ENCODE results near the gene MBP.

The MBP gene

DNA sequence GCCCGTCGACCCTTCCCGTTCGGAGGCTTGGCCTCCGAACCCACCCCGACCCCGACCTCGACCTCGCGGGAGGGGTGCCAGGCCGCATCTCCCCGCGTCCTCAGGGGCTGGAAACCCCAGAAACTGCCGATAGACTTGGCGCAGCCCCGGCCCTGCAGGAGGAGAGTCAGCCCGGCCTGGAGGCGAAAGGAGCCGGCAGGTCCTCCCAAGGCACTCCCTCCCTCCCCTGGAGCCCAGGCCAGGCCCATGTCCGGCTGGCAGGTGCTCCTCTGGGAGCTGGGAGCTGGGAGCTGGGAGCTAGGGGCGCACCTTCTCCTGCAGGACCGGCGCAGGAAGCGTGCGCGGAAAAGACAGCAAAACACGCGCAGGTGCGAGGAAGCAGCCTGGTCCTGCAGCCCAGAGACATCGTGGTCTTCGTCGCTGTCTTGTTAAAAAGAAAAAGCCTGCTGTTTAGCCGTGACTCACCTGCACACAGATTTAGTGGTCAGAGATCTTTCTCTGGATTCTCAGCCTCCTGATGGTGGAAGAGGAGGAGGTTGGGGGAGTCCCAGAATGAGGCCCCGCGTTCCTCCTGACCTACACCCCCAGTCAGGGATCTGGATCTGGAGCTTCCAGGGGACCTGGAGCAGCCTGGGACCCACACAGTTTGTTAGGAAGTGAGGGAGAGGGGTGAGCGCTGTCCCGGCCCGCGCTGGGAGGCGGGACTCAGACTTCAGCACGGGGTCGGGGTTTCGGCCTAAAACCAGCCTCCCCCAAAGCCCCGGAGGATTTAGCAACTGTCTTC lies 660 bp upstream of the MBP start:
- no peak for DNase-seq

DNA sequence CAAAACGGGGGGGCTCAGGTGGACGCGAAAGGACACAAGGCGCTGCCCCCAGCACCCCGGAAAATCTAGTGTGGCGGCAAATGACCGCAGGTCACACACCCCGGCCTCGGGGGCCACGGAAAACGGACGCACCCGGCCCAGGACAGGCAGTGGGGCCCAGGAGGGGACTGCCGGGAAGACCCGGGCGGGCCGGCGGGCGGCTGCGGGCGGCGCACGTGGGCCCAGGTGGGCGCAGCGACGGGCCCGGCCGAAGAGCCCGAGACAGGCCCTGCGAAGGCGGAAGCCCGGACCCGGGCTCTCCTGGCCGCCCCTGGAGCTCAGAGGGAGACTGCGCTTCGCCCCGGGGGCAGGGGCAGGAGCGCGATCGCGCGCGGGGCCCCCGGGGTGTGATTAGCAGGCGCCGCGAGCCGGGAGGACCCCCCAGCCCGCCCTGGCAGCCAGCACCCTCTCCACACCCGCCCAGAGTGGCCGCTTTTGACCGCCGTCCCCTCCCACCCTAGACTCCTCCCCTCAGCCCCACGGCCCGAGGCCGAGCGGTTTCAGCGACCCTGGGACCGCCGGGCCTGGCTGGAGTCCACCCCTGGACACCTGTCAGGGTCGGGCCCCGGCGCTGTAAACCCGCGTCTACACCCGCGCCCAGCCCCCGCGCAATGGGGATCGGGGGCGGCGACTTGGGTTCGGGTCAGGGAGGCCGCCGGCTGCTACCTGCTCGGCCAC lies 773 bp downstream of the MBP start:
- DNase-seq, result no peak

DNA sequence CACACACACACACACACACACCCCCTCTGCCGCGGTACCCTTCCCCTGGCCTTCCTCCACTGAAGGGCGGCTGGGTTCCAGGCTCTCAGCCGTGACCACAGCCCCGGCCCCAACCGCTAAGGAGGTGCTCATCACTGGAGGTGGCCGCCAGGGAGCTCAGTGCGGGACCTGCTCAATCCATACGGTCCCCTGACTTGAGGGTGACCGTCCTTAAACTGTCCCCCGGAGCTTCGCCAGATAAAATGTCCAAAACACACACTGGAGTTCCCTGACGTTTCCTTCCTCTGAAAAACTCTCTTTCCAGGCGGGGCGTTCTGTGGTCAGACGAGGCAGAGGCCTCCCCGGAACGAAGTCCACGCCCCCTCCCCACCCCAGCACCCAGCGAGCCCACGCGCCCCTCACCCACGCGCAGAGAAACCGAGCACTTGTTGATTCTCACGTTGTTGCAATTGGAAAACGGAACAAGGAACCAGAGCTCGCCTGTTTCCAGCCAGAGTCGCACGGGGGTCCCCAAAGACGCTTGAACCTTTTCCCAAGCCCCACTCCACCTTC lies 1.4 kb downstream of the MBP start:
- no peak for DNase-seq

DNA sequence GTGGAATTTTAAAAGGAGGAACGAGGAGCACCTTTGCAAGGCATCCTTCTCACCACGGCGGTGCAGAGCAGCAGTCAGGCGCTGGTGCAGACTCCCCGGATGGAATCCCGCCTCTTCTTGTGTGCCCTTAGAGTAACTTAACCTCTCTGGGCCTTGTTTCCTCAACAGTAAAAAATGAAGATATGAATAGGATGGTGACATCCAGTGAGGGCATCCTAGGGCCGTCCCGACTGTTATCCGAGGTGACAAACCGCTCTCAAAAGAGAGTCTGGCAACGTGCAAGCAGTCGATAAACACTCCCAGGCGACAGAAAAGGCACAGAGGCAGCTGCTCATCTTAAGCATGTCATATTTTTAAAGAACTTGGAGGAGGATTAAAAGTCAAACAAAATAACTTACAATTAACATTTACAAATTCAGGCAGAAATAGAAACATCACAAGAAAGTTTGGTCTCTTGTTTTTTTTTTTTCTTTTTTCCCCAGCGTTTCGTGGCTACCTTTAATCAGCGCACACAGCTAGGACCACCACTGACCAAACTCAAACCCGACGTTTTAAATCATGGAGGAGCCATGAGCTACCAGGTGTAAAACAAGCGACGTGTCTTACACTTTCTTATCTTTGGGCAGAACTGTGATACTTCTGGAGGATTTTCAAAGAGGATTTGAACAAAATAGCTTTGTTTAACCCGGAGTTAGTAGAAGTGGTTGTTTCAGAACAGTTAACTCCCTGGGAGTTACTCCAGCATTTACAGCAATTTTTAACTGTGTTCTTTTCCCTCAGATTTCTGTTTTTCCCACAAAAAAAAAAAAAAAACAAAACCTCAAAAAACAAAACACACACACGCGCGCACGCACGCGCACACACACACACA lies 2.1 kb downstream of the MBP start:
- DNase-seq, result no peak

DNA sequence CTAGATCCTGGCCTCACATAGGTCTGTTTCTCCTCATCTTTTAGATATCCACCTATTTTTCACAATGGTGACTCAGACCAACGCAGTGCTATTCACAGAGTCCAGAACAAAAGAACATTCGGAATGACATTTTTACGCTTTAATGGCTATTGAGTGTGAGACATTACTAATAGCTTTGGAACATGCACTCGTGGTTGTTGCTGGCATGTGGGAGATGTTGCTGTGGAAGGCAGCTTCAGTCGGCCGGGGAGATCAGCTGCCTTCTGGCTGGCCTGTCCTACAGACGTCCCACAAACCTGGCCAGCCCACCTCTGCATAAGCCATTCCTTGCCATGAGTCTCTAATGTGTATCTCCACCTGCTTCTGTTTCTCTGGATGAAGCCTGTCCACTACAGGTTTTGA lies 3.4 kb downstream of the MBP start:
- no peak for DNase-seq

DNA sequence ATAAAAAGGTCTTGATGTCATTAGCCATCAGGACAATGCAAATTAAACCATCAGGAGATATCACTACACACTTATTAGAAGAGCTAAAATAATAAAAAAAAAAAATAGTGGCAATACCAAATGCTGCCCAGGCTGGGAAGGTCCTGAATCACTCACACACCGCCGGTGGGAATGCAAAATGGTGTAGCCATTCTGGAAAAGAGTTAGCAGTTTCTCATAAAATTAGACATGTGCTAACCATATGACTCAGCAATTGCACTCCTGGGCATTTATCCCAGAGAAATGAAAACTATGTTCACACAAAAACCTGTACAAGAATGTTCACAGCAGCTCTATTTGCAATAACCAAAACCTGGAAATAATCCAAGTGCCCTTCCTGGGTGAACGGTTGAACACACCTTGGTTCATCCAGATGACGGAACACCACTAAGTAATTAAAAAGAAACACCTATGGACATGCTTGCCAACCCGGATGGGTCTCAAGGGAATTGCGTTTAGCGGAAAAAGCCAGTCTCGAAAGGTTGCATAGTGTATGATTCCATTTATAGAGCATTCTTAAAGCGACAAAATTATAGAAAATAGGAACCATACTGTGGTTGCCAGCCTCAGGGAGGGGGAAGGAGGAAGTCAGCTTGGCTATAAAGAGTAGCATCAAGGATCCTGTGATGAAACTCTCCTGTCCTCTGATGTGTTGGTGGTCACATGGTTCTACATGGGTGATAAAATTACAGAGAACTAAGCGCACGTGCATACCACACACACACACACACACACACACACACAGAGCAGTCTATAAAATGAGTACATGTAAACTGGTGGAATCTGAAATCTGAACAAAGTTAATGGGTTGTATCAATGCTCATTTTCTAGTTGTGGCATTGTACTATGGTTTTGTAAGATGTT lies 4.6 kb downstream of the MBP start:
- DNase-seq, result peak; percentile 58

DNA sequence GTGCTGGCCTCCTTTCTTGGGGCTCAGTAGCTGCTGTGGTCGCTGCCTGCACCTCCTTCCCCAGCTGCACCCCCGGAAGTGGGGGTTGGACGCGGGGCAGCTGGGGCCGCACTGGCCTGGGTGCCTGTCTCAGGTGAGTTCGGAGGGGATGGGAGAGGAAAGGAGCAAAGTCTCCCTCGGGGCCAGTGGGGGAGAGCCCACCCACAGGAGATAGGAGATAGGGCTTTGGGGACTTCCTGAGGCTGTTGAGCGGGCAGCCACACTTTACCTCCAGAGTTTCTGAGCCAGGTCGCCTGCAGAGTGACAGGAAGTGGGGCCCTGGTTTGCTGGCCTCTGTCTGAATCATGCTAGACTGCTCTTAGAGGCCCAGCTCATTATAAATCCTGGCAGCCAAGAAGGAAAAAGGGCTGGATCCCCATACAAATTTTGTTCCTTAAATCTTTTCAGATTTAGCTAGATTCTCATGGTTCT lies 8.1 kb downstream of the MBP start:
- DNase-seq, result no peak

DNA sequence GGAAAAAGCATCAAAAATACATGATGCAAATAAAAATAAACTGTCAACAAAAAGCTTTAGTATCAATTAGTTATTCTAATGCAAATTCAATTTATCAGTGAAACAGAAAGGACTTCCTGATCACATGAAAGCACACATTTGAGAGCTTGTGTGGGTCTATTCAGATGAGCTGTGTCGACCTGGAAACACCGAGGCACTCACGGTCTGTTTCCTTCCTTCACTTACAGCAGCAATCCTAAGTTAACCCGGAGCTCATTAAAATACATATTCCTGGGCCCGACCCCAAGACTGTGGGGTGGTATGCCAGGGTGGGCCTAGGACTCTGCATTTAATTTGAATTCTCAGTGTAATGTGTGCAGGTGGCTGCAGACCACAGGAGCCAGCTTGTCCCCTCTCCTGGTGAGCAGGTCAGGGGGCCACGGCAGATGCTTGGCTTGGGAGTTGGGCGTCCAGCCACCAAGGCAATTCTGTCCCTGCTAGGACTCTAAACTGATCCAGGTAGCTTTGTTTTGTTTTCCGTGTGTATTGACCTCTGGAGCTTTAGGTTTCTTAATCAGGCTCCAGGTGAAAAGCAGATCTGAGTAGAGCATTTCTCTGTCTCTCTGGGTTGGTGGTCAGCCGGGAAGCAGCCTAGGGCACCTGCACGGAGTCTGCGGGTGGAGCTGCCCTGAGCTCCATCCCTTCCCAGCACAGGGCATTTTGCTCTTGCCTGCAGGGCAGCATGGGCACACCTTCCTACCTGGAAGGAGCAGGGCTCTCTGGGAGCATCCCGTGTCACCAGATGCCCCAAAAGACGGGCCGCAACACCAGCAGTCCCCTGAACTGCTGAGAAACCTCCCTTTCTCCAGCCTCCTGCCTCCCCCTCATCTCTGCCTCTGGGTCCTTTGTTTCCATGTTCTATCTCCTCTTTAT lies 9.0 kb downstream of the MBP start:
- no peak for DNase-seq

DNA sequence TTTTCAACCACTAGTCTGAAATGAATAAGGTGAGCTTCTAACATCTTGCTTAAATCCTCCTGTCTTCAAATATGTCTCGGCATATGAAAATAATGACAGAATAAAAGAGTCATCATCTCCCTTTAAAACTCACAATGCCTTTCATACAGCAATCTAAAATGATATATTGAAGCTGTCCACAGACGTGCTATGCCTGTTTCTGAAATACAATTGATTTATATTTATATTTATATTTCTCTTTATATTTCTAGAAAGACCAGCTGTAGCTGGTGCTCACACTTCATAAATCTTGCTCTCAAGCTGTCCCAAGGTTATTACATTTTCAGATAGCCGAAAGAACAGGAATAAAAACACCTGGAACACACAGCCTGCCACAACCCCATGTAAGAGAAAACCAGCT lies 11.1 kb downstream of the MBP start:
- no peak for DNase-seq

DNA sequence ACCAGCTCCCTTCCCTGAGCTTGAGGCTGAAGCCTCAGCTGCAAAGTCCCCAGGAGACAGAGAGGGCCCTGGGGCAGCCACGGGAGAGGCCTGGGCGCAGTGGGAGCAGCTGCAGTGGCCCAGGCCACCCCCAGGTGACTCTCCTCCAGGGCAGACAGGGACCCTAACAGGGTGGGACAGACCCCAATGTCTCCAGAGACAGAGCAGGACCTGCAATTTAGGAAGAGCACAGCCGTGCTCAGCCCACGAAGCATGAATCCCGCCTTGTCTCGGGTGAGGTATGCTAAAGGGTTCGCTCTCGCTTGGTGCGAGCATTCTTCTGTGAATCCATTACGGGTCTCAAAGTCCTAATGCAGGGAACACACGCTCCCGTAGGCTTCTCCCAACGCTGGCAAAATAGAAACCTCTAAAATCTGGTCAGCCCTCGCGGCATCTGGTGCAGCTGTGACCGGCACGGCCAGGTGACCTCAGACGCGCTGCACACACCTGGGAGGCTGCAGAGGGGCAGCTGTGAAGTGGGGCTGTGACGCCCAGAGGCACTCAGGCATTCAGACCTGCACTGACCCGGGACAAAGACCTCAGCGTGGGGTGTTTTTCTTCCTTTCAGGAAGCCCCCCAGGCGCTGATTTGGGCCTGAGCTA lies 12.6 kb downstream of the MBP start:
- no peak for DNase-seq

DNA sequence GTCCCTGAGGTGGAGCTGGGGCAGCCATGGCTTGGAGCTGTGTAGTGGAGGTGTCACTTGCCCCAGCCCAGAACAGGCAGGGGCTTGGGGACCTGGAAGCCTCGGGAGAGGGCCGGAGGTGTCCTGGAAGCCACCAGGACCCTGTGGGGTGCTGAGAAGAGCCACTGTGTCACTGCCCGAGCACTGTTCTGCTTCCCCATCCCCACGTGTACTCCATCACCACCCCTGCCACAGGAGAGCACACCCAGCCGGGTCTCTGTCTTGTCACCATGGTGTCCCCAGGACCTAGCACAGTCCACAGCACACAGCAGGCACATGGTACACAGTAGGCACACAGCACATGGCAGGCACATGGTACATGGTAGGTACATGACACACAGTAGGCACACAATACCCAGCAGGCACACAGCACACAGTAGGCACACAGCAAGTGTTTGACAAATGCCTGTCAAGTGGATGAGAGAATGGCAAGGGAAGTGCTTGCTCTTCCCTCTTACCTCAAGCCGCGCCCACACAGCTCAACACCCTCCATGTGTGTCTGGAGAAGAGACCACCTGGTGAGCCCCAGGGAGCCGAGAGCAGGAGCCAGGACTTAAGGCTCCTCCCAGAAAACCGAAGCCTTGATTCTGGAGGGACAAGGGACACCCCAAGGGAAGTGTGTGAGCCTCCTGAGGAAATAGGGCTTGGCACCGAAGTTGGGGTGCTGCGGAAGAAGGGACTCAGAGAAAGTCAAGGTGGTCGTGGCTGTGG lies 13.3 kb downstream of the MBP start:
- no peak for DNase-seq

DNA sequence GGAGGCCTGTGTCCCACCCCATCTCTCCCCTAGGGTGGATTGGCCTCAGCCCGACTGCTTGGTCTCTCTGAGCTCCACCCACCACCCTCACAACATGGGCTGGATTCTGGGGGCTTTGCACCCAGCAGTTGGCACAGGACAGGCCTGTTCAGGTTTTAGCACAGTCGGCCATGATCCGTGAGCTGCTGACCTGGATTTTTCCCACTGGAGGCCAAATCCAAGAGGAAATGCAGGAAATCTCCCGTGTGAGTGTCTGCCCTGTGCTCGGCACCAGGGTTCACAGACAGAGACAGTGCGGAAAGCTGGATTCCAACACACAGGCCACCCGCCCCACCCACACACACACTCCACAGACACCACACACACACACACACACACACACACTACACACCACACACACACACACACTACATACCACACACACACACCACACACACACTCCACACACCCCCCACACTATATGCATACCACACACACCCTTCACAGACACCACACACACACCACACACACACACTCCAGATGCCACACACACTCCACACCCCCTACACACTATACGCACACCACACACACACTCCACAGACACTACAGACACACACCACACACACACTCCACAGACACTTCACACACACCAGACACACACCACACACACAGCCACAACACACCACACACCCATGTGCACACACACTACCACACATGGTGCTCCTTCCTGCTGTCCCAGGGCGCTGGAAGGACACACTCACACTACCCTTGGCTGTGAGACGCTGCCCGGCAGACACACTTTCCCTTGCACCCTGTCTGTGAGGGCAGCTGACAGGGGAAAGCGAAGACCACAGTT lies 14.1 kb downstream of the MBP start:
- no peak for DNase-seq

DNA sequence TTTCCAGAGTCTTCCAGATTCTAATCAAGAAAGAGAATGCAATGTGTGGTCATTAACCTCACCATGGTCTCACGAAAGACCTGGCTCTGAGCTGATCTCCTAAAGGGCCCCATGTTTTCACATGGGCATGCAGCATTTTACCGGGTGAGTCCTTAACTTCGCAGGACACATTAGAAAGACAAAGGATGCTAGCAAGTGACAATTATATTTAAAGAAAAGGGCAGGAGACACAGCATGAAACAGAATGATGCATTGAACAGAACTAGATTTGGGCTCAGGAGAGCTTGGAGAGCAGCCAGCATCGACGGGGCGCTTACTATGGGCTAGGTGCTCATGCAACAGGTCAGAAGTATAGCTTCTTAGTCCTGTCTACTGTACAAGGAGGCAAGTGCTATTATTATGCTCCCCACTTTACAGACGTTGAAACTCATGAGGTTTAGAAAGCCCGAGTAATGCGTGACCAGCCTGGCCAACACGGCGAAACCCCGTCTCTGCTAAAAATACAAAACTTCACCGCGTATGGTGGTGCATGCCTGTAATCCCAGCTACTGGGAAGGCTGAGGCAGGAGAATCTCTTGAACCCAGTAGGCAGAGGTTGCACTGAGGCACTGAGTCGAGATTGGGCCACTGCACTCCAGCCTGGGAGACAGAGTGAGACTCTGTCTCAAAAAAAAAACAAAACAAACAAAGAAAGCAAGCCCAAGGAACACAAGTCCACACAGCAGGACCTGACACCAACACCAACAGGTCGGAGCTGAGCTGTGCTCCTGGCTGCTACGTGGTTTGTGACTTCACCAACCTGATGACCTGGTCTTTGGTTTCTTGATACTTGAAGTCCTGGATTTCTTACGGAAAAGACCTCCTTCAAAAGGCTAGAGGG lies 16.1 kb downstream of the MBP start:
- no peak for DNase-seq

DNA sequence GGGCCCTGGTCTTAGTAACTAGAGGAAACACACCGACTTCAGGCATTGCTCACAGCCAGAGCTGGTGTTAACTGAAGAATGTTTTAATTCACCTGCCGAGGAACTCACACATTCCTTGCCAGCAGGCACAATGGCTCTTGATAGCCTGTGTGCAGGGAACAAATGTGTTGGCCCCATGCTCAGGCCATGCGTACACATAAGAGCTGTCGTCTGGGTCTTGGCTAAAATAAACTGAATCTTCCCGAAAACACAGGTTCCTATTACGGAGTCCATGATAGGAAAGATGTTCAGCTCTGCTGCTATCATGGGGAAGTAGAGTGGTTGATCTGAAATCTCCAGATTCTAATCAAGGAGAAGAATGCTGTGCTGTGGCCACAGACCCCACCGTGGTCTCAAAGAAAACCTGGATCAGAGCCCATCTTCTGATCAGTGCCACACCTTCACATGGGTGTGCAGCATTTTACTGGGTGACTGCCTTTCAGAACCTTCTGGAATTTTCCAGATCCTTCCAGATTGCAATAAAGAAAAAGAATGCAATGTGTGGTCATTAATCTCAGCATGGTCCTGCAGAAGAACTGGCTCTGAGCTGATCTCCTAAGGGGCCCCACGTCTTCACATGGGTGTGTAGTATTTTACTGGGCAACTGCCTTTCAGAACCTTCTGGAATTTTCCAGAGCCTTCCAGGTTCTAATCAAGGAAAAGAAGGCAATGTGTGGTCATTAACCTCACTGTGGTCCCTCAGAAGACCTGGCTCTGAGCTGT lies 17.2 kb downstream of the MBP start:
- DNase-seq, result no peak

DNA sequence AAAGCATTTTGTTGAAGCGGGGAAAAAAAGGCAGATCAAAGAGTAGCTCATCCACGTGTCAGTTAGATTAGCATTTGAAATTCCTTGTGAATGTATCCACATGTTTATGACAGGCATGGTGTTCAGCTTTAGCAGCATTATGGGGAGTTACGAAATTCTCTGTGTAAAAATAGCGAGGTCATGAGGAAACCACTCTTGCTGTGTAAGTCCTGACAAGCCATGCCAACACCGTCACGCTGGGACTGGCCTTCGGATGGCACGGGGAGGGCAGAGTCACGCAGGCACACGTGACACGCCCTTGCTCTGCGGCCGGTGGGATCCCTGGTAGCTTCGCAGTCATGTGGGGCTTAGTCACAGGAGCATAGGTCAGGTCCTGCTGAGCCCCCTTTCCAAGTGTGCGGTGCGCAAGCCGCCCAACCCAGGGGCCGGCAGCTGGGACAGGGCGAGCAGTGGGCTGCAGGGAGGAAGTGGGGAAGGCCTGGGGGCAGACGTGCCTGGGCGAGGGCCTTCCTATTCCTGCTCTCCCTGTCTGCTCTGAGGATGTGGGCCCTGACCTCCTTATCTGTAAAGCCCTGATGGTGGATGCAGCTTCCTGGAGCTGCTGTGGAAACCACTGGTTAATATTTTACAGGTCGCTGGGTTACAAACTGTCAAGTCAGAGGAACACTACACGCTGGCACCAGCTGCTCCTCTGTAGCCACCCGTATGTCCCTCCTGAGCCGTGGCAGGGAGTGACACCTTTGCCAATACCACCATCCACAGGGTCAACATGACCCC lies 18.0 kb downstream of the MBP start:
- DNase-seq, result no peak

DNA sequence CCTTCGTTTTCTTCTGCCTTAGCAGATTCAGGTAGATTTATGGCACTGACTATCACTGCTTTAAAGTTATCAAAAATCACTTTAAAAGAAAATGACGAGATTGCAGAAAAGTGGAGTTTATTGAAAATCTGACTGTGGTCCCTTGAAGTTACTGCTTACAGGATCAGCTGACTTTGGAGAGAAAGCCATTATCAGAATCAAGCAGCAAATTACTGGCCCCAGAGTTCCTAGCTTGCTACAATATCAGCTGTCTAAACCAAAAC lies 18.5 kb downstream of the MBP start:
- DNase-seq, result no peak

Data from DMS79 treated with DMSO at 0.1 percent for 48 hours (cell line).